OCI-M1 (cell line): ENCODE results near the gene PDE6H.

ENCODE experiments used
- DNase-seq: peaks from one replicate; lab custom pipeline; 2025; lab: John Stamatoyannopoulos, UW

Gene PDE6H

DNA sequence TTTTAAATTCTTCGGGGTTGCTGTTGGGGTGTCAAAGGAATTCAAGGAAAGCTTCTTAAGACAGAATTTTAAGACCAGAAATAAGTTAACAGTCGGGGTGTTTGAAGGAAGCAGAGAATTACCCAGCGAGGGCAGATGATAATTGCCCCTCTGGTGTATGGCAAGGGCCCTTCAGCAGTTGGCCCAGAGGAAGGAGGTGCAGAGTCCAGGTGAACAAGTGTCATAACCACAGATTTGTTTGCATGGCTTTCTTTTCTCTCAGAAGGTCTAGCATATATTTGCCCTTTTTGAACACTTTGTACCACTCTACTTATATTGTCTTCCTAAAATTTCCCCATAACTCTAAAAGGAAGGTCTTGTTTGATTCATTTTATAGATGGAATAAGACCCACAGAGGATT, 1.8 kb downstream of the PDE6H start:
- DNase-seq, result no peak

DNA sequence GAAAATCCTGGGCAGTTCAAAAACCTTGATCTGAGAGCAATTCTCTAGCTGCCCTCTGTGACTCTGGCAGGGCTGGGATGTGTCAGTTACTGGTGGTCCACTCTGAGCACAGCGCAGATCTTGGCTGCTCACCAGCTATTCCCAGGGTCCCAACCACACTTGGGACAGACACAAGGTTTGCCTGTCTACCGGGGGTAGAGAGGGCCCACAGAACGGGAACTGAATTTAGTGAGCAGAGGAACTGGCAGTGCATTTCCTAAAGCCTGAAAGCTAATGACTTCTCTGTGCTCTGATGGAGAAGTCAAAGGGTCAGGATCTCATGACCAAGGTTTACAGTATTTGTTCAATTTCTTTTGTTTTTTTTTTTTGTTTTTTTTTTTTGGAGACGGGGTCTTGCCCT, 2.6 kb downstream of the PDE6H start:
- DNase-seq, result no peak

DNA sequence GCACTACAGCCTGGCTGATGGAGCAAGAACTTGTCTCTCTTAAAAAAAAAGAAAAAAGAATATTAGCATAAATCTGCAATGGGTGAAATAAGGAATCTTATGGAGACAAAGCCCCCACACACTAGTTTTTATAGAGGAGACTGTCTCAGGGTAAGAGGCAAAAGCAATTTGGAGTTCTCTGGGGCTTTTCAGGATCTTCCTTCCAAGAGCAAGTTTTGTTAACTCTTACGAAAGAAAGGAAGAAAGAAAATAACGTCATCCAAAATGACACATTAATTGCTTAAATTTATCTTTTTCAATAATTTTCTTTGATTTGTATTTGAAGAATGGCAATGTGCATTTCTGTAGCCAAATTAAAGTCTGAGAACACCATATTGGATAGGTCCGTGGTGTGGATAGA, 3.8 kb downstream of the PDE6H start:
- DNase-seq, result no peak

DNA sequence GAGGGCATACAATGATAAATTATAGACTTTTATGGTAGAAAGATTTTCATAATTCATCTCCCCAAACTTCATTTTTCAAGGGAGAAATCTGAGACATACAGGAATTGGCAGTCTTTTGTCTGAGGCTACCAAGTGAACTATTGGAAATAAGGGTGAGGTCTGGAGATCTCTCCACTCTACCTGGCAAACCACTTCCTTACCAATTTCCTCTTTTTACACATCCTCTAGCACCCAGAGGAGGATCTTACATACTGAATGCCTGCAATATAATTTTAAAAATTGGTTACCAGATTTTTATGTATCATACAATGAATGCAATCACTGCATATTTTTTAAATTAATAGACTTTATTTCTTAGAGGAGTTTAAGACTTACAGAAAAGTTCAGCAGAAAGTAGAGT, 6.6 kb downstream of the PDE6H start:
- peak; percentile 8 for DNase-seq

DNA sequence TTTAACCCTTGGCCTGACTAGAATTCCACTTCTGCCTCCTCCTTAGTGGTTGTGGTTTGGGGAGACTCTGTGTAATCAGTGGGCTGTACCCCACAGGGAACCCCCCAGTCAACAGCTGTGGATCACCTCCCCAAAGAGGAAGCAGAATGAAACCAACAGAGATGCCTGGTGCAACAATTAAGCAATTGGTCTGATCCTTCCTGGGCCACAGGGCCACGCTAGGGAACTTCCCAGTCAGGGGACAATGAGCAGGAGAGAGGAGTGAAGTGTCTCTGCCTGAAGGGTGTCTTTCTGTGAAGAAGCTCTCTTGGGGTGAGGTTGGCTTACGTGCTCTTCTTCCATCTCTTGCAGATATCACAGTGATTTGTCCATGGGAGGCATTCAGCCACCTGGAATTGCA, 8.2 kb downstream of the PDE6H start:
- peak; percentile 15 for DNase-seq

GRCh38 chr12:14982562-14982961, 9.7 kb downstream of the PDE6H start:
- no peak for DNase-seq

GRCh38 chr12:14982991-14983390, 10.1 kb downstream of the PDE6H start:
- no peak for DNase-seq

GRCh38 chr12:14984036-14984435, 11.2 kb downstream of the PDE6H start:
- no peak for DNase-seq

DNA sequence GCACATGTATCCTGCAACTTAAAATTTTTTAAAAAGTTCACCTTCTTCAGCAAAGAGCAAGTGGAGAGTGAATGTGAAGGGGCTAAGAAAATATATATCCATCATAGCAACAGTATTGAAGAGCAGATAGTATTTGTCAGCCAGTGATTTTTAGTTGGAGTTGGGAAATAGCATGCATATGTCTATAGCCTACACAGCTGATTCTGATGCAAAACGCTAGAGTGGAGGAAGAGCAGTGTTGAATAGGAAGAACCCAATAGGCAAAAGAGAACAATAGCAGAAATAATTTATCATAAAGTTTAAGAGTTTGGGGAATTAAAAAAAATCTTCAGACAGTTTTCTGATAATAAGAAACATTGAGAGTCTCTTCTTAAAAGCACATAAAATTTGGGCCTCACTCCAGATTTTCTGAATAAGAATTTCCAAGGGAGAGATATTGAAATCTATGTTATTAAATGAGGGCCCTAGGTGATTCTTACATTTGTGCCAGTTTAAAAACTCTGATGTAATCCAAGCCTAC, 12.0 kb downstream of the PDE6H start:
- DNase-seq, result no peak

- no peak for DNase-seq
Observed at GRCh38 chr12:14986449-14986848, 13.6 kb downstream of the PDE6H start.

- DNase-seq, result no peak
Observed at GRCh38 chr12:14988035-14988434, 15.2 kb downstream of the PDE6H start.

DNA sequence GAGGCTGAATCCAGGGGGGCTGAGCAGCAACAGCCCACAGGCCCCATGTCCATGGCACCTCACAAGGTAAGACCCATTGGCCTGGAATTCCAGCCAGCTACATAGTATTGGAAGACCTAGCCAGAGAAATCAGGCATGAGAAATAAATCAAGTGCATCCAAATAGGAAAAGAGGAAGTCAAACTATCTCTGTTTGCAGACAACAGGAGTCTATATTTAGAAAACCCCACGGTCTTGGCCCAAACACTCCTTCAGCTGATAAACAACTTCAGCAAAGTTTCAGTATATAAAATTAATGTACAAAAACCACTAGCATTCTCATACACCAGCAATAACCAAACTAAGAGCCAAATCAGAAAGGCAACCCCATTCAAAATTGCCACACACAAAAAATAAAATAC, 16.9 kb downstream of the PDE6H start:
- peak; percentile 88 for DNase-seq

- DNase-seq, result no peak
Observed at GRCh38 chr12:14991069-14991468, 18.2 kb downstream of the PDE6H start.

GRCh38 chr12:14992673-14993072, 19.8 kb downstream of the PDE6H start:
- no peak for DNase-seq

- no peak for DNase-seq
Observed at GRCh38 chr12:14993117-14993516, 20.3 kb downstream of the PDE6H start.

GRCh38 chr12:14993537-14994266, 20.9 kb downstream of the PDE6H start:
- peak; percentile 19 for DNase-seq

DNA sequence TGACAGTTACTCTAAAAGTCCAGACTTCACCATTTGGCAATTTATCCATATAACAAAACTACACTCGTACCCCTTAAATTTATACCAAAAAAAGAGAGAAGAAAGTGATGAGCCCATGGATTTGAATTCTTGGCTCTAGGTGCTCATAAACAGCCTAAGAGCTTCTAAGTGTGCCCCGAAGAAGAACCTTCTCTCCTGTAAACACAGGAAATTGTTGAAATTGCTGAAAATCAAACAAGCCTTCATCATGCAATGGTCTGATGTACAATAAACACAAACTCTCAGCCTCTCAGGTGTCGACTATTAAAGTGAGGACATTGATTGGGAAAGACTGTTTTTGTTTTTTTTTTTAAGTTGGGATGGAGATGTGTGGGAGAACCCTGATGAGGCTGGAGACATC, 21.8 kb downstream of the PDE6H start:
- no peak for DNase-seq

DNA sequence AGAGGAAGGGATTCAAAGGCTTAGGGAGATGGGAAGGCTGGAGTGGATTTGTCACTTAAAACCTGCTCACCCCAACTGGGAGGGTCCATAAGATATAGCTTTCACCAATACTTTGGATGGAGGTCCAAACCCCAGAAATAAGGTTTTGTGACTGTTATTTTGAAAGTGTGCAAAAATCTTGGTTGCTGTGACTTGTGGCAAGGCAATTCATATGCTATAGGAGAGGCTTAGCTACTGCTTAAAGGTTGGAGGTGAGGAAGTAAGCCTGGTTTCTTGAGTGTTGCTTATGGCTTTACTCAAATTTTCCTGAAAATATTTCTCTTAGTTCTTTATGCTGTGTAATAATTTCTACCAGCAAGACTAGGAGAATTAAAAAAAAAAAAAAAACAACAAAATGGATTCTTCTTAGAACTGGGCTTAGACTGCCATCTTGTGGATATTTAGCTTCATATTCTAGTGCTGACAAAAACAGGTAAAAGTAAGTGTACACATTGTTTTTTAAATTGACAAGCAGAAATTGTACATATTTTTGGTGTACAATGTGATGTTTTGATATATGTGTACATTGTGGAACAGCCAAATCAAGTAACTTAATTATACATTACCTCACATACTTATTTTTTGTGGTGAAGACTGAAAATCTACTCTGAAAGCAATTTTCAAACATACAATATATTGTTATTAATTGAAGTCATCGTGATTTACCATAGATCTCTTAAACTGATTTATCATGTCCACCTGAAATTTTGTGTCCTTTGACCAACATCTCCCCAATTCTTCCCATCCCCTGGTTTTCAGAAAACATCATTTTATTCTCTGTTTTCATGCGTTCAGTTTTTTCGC, 23.0 kb downstream of the PDE6H start:
- DNase-seq, result peak; percentile 78

- DNase-seq, result no peak
Observed at GRCh38 chr12:14997998-14998397, 25.2 kb downstream of the PDE6H start.

DNA sequence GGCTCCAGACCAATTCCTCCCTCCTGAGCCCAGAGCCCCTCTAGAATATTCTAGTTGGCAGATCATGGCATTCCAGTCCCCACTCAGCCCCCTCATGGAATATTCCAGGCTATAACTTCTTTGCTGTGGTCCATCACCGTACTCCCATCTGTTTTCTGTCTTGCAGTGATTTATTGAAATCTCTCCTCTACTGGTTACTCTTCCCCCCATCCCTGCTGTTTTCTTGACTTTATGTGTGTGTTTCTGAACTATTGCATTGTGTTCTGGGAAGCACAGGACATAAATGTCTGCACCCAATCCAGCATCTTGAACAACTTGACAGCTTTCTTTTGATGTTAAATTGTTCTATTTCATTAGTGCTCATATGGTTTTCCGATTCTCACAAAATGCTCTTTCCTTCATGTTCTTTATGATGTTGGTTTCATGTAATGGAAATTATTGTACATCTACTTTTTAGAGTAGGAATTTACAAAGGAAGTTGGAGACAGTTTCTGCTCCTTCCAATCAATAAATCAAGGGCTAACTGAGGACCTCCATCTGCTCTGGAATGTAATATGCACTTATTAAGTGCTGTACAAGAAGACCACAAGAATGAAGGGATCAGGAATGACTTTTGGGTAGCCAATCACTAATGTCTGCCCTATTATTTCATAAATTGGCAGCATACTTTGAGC, 26.3 kb downstream of the PDE6H start:
- no peak for DNase-seq

GRCh38 chr12:14999695-15000365, 27.0 kb downstream of the PDE6H start:
- peak; percentile 72 for DNase-seq

DNA sequence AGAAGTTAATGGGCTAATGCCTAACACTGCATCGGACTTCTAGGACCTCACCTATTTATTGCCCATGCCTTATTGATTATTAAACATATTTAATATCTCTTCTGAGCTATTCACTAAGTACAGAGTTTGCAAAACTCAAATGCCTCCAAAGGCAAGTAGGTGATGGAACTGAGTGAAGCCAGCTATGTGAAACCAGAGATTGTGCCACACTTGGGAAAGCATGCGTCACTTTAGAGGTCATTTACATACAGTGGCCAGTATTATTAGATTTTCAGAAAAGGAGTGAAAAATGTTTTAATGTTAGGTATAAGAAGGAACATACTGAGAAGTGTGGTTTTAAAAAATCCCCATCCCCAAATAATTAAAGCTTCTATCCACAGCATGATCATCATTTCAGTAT, 27.7 kb downstream of the PDE6H start:
- DNase-seq, result no peak
